Common myeloid progenitor, CD34-positive (primary cell): ENCODE results near the gene ZIC1.

Experiments
- CTCF ChIA-PET: fragments of 350-600 bp; sonication (Branson Sonifier 250); formaldehyde crosslinking; loops from one replicate; lab custom pipeline; 2021; ENCODE audit warnings: antibody characterized with exemption; lab: Charles Lee
- POLR2A ChIA-PET: fragments of 350-600 bp; sonication (Branson Sonifier 250); formaldehyde crosslinking; loops from one replicate; lab custom pipeline; 2021; ENCODE audit warnings: antibody characterized with exemption; lab: Charles Lee
- DNase-seq, 3 donors: peaks; one replicate each; pipeline versions ENCODE4 v3.0.0 to v3.0.0-alpha.2; 2013
- H3K27ac ChIP-seq, 2 experiments: 1 replicate in 1 of 2; 2 replicates in 1 of 2; pipeline ENCODE4 v1.7.0; 2013; ENCODE audit warnings: inconsistent platforms in 2 of 2, low read length in 2 of 2, mild to moderate bottlenecking in 2 of 2, low read depth in 1 of 2, moderate library complexity in 1 of 2; ENCODE audit not compliant: severe bottlenecking in 2 of 2, insufficient read depth in 1 of 2, poor library complexity in 1 of 2
- H3K27me3 ChIP-seq, 5 experiments: replicated peaks in 2 of 5; 1 replicate in 3 of 5; 2 replicates in 2 of 5; pipeline versions ENCODE4 v1.6.1 to v1.7.0; 2013; ENCODE audit warnings: low read length in 4 of 5, mild to moderate bottlenecking in 2 of 5, moderate library complexity in 2 of 5, inconsistent platforms in 1 of 5; ENCODE audit not compliant: insufficient read depth in 5 of 5, control insufficient read depth in 4 of 5
- H3K36me3 ChIP-seq, 4 experiments: 1 replicate in 2 of 4; 2 replicates in 2 of 4; pipeline versions ENCODE4 v1.6.1 to v1.7.0; 2013; ENCODE audit warnings: low read length in 3 of 4, control low read depth in 1 of 4, mild to moderate bottlenecking in 1 of 4; ENCODE audit not compliant: control insufficient read depth in 4 of 4, insufficient read depth in 4 of 4
- H3K4me1 ChIP-seq, 4 experiments: 1 replicate in 3 of 4; 2 replicates in 1 of 4; pipeline versions ENCODE4 v1.6.1 to v1.7.1; 2013; ENCODE audit warnings: low read length in 3 of 4, mild to moderate bottlenecking in 3 of 4, control low read depth in 1 of 4, inconsistent platforms in 1 of 4, moderate library complexity in 1 of 4; ENCODE audit not compliant: control insufficient read depth in 4 of 4, insufficient read depth in 4 of 4; ENCODE audit errors: control extremely low read depth in 1 of 4
- H3K4me3 ChIP-seq, 7 experiments: 1 replicate in 4 of 7; 2 replicates in 3 of 7; pipeline versions ENCODE4 v1.5.1 to v1.7.0; 2013; ENCODE audit warnings: mild to moderate bottlenecking in 7 of 7, low read length in 6 of 7, moderate library complexity in 6 of 7, inconsistent platforms in 2 of 7, low read depth in 2 of 7, control low read depth in 1 of 7; ENCODE audit not compliant: insufficient read depth in 4 of 7, control insufficient read depth in 1 of 7; ENCODE audit errors: extremely low read depth in 1 of 7
- H3K9me3 ChIP-seq, 5 experiments: 1 replicate in 4 of 5; 2 replicates in 1 of 5; pipeline versions ENCODE4 v1.6.1 to v1.7.1; 2013; ENCODE audit warnings: low read length in 4 of 5, mild to moderate bottlenecking in 2 of 5, inconsistent platforms in 1 of 5, low read depth in 1 of 5, moderate library complexity in 1 of 5; ENCODE audit not compliant: control insufficient read depth in 4 of 5, insufficient read depth in 2 of 5; ENCODE audit errors: control extremely low read depth in 1 of 5
- WGBS: methylation state at CpG from one replicate; pipeline ENCODE4 v1.1.5; 2013; ENCODE audit not compliant: insufficient coverage; 5-methylcytosine and 5-hydroxymethylcytosine counted together

The ZIC1 gene

DNA sequence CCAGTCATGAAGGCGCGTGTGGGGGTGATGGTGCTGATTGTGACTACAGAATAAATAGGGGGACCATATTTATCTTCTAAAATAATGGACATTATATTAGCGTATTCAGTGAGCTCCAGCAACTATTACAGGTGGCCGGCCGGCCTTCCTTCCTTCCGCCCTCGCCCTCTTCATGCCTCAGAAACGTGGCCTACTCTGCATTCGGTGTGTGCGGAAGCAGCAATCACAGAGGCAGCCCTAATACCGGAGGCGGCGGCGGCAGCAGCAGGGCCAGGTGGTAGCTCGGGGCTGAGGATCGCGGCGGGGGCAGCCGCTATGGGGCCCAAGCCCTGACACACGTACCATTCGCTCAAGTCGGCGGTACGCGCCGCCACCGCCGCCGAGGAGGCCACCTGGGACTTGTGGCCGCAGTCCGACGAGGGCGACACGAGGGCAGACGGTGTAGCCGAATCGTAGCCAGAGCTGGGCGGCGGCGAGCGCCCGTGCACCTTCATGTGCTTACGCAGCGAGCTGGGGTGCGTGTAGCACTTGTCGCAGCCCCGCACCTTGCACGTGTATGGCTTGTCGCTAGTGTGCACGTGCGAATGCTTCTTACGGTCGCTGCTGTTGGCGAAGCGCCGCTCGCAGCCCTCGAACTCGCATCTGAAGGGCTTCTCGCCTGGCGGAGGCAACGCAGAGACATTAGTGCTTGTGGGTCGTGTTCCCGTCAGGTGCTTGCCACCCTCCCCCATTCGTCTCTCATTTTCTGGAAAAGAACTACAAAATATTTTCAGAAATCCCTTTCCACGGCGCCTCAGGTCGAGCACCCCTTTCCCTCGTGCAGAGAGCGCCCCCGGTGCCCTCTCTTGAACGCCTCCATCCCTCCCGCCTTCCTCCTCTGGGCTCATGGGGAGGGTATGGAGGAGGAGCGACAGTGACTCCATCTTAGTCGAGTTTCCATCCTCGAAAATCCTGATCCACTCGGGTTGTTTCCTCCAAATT is 18.3 kb upstream of the ZIC1 start:
- H3K4me1 ChIP-seq, result peaks cover 0 to 16% (median 7%) of the 10 kb centered on the region in 4 experiments
- H3K27me3 ChIP-seq, result peaks cover 8 to 100% (median 68%) of the 10 kb centered on the region in 5 experiments
- H3K27ac ChIP-seq, result no peak overlapping the region
- H3K36me3 ChIP-seq, result no peaks in the 10 kb centered on the region
- CTCF ChIA-PET, result interaction anchor here (0.7 to 1.2 kb wide), 3 partner anchors 9 to 33 kb away, joined by 3 to 4 read pairs (median 3); no protein-coding TSS in a partner anchor
- DNase-seq, result no peak
- 9% methylated on average over 64 of the region's 77 CpGs for WGBS
- H3K4me3 ChIP-seq, result no peak overlapping the region
- POLR2A ChIA-PET, result no interaction called here
- peaks cover 0 to 48% (median 30%) of the 10 kb centered on the region in 5 experiments for H3K9me3 ChIP-seq

DNA sequence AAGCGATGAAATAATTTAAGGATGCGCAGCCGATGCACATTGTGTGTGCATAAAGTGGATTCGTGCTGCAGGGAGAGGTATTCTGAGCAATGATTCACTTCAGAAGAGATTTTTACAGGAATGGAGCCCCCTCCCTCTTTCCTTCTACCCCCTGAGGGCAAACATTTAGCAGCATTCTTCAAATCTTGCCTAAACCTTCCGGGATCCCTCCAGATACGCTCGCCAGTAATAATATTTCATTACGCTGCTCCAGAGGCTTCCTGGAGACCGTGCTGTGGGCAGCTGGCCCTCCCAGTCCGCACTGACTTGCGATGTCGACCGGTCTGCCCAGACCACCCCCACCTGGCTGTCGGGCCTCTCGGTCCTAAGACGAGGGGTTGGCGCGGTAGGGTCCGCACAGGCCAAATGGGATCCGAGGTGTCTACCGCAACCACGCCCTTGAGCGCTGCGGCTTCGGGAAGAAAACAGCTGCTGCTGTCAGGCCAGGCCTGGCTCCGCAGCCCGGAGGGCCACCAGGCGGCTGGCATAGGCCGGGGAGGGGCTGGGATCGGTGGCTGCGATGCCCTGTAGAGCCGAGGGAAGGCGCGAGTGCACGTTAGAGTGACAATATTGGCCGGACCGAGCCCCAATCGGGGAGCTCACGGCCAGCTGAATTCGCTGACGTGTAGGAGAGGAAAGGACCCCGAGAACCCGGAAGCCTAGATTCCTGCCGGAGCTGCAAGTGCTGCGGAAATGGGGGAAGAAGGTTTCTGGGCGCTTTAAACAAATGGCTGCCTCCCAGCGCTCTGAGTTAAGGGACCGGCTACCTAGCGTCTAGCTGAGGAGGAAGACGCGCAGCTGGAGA is 17.2 kb upstream of the ZIC1 start:
- no peak for DNase-seq
- CTCF ChIA-PET, result interaction anchor here (0.7 to 1.2 kb wide), 3 partner anchors 10 to 32 kb away, joined by 3 to 4 read pairs (median 3); no protein-coding TSS in a partner anchor
- Histone ChIP-seq H3K27me3 (peaks cover 6 to 100% (median 65%) of the 10 kb centered on the region in 5 experiments), H3K36me3 (no peaks in the 10 kb centered on the region), H3K9me3 (peaks cover 0 to 50% (median 29%) of the 10 kb centered on the region in 5 experiments), H3K4me1 (peaks cover 0 to 16% (median 7%) of the 10 kb centered on the region in 4 experiments), H3K4me3 (peak overlapping the region in 1 of 7 experiments; percentile 38), H3K27ac (no peak overlapping the region)
- 5% methylated on average over 50 of the region's 51 CpGs for WGBS
- POLR2A ChIA-PET, result no interaction called here

DNA sequence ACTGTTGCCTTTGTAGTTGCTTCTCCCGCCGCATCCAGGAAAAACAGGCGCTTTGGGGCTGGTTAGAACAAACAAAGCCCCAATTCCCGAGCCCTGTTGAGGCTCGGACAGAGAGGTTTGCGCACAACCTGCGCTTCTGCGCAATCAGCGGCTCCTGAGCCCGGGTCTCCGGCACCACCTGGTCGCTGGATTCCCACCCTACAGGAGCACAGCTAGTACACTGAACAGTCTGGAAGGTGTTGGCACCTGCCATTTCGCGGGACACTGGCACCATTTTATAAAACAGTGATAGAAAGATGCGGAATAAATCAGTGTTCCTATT is 16.6 kb upstream of the ZIC1 start:
- POLR2A ChIA-PET, result no interaction called here
- Histone ChIP-seq H3K9me3 (peaks cover 0 to 53% (median 29%) of the 10 kb centered on the region in 5 experiments), H3K27ac (no peak overlapping the region), H3K4me3 (peak overlapping the region in 1 of 7 experiments; percentile 38), H3K4me1 (peaks cover 0 to 18% (median 8%) of the 10 kb centered on the region in 4 experiments), H3K27me3 (peaks cover 6 to 100% (median 61%) of the 10 kb centered on the region in 5 experiments), H3K36me3 (no peaks in the 10 kb centered on the region)
- CTCF ChIA-PET, result no interaction called here
- 6% methylated on average over 12 of the region's 15 CpGs for WGBS
- DNase-seq, result no peak

DNA sequence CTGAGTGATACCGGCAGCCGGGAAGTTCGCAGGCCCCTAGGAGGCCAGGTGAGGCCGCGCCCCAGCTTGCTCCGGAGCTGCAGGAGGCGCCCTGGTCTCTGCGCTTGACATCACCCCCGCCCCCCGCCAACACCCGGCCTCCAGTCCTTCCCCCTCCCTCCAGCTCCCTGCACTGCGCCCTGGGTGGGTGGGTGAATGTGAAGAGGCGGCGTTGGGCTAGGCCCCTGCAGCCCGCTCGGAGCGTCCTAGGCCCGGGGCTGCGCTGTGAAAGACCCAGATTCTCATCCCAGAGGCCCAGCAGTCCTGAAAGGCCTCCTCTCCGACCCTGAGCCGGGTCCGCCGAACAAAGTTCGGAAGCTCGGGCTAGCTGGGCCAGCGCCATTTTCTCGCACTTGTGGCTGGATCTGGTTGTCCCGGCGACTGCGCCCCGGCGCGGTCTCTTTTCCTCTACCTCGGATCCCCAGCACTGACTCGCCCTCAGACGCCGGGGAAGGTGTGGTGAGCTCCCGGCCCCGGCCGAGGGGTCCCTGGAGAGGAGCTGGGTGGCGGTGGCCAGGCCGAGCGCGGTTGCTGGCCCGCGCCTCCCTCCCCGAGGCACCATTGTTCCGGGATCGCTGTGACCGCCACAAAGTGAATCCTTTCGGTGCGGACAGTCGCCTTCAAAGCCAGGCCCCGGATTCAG is 15.8 kb upstream of the ZIC1 start:
- peaks cover 0 to 22% (median 9%) of the 10 kb centered on the region in 4 experiments for H3K4me1 ChIP-seq
- H3K4me3 ChIP-seq, result peak overlapping the region in 2 of 7 experiments; percentile 26 to 45
- peaks cover 0 to 51% (median 32%) of the 10 kb centered on the region in 5 experiments for H3K9me3 ChIP-seq
- ChIA-PET POLR2A (no interaction called here), CTCF (no interaction called here)
- DNase-seq, result no peak
- peaks cover 1 to 100% (median 59%) of the 10 kb centered on the region in 5 experiments for H3K27me3 ChIP-seq
- H3K27ac ChIP-seq, result no peak overlapping the region
- H3K36me3 ChIP-seq, result no peaks in the 10 kb centered on the region
- 4% methylated on average over 42 of the region's 54 CpGs for WGBS

DNA sequence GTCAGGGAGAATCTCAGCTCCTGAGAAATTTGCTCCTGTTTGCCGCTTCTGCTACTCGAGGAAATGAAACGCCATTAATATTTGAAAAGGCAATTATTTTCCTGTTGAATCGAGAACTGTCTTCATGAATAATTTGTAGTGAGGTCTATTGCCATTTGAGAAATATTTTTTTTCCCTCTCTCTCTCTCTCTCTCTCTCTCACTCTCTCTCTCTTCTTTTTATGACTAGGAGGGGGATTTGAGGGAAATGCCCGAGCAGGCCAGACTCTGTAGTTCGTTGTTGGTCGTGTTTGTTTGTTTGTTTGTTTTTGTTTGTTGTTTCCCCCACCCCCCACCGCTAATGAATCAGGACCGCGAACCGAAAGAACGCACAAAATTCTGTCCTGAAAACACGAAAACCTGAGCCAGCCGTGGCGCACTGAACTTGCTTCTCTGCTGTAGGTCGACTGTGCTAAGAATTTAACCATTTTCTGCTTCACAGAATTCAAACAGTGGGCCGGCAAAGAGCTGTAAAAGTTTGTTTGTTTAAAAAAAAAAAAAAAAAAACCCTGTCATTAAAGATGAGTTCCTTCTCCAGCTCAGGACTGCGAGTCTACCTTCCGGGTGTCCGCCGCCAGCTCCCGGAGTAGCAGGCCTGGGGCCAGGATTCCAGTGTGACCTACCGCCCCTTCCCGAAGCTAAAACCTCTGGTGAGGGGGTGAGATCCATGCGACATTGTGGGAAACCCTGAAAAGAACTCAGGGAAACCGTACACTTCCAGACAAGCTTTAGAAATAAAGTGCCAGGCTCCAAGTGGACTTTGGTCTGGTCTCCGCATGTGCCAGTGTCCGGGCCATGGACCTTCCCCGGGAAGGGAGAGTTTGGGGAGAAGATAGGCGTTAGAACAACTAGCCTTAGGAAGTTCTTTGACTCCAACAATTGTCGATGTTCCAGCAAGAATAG is 15.0 kb upstream of the ZIC1 start:
- H3K4me1 ChIP-seq, result peaks cover 0 to 22% (median 9%) of the 10 kb centered on the region in 4 experiments
- peaks cover 0 to 51% (median 33%) of the 10 kb centered on the region in 5 experiments for H3K9me3 ChIP-seq
- H3K4me3 ChIP-seq, result peak overlapping the region in 1 of 7 experiments; percentile 45
- no peak for DNase-seq
- POLR2A ChIA-PET, result no interaction called here
- 16% methylated on average over 23 of the region's 31 CpGs for WGBS
- peaks cover 7 to 100% (median 56%) of the 10 kb centered on the region in 5 experiments for H3K27me3 ChIP-seq
- H3K27ac ChIP-seq, result no peak overlapping the region
- H3K36me3 ChIP-seq, result no peaks in the 10 kb centered on the region
- CTCF ChIA-PET, result interaction anchor here (0.7 kb wide), 1 partner anchor 19 kb away, joined by 5 read pairs; no protein-coding TSS in a partner anchor

DNA sequence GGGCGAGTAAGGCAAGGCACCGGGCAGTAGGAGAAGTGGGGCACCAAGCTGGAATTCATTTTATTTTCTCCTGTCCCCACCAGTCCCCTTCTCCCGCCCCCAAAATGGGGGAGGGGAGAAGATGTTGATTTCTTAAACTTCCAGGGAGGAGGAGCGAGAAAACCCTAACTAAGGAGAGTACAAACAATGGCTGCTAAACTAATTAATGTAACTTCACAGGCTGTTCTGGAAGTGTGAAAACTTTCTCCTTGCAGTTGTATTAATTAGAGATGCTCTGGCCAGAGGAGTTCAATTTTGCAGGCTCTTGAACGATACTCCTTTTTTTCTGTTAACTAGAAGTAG is 14.3 kb upstream of the ZIC1 start:
- 0% methylated on average over 1 of the region's 5 CpGs for WGBS
- Histone ChIP-seq H3K27me3 (peaks cover 8 to 100% (median 55%) of the 10 kb centered on the region in 5 experiments), H3K36me3 (no peaks in the 10 kb centered on the region), H3K4me3 (no peak overlapping the region), H3K27ac (no peak overlapping the region), H3K9me3 (peaks cover 0 to 47% (median 29%) of the 10 kb centered on the region in 5 experiments), H3K4me1 (peaks cover 0 to 22% (median 9%) of the 10 kb centered on the region in 4 experiments)
- CTCF ChIA-PET, result interaction anchor here (0.7 kb wide), 1 partner anchor 18 kb away, joined by 5 read pairs; no protein-coding TSS in a partner anchor
- no peak for DNase-seq
- POLR2A ChIA-PET, result no interaction called here
